ENCODE data around the gene CEP72. TPM values are rescaled to one million over a fixed set of nuclear protein-coding genes. Genes with fewer than 3 reads are reported as not detected.
A peak's percentile ranks its signal among the peaks of the same experiment; 100 is the strongest.

Gene CEP72
- total and polyA plus RNA-seq, 2 experiments from 2014 or later = 1.7 to 2.4 TPM

DNA sequence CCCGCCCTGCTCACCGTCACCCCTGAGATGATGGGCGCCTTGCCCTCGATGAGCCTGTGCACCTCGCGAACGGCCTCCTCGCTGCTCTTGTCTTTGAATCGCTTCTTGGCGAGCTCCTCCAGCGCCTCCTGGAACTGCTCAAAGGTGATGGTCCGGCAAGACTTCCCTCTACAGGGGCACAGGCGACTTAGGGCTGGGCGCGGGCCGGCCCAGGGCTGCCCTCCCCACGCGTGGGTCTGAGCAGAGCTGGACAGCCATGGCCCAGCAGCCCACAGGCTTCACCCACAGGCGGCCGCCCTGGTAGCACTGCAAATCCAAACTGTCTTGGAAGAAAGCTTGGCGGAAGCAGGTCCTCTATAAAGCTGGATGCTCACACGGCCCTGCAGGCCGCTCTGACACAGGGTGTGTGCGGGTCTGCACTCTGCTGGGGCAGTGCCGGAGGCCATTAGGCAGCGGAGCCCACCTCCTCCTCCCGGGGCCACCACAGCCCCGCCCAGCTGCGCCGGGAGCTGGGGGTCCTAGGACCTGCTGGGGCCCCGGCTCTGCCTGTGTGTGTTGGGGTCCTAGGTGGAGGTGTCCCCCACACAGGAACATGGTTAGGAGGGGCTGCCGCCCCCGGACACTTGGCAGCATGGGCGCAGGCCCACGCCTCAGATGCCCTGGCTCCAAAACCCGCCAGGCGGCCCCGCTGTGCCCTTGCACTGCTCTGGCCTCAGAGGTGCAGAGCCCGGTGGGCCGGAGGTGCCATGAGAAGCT lies 54.0 kb downstream of the CEP72 start:
- no peak for DNase-seq
- Histone ChIP-seq H3K27me3 (replicated peaks; ENCODE audit: insufficient read depth) (no peaks in the 10 kb centered on the region), H3K27ac (no peak overlapping the region), H3K4me2 (ENCODE audit: unreplicated experiment) (no peak overlapping the region), H2AFZ (no peak overlapping the region), H3K4me1 (ENCODE audit: insufficient read depth) (no peaks in the 10 kb centered on the region), H3F3A (ENCODE audit: insufficient read depth) (no peaks in the 10 kb centered on the region), H3K9me3 (ENCODE audit: low read depth) (no peaks in the 10 kb centered on the region), H3K4me3 (no peak overlapping the region), H3K9me2 (ENCODE audit: insufficient read depth) (no peaks in the 10 kb centered on the region), H3K9ac (no peak overlapping the region), H3K36me3 (ENCODE audit: low read depth) (no peaks in the 10 kb centered on the region), H3K79me2 (ENCODE audit: insufficient read depth) (no peaks in the 10 kb centered on the region), H4K20me1 (ENCODE audit: insufficient read depth) (no peaks in the 10 kb centered on the region)
- no peak for TF ChIP-seq EZH2phosphoT487 (IDR thresholded peaks at IDR 0.05; ENCODE audit: insufficient read depth, low read depth)
- 97 to 98% methylated on average over 36 to 40 of the region's 40 CpGs for WGBS, 2 experiments (ENCODE audit: low coverage in 1 of 2, low lambda C conversion rate in 2 of 2, missing lambda C conversion rate in 2 of 2)
- in situ Hi-C loops (cut with MboI) = loop anchor here (10.0 to 25.0 kb wide), 2 partner anchors 239 to 496 kb away; no protein-coding TSS in a partner anchor

DNA sequence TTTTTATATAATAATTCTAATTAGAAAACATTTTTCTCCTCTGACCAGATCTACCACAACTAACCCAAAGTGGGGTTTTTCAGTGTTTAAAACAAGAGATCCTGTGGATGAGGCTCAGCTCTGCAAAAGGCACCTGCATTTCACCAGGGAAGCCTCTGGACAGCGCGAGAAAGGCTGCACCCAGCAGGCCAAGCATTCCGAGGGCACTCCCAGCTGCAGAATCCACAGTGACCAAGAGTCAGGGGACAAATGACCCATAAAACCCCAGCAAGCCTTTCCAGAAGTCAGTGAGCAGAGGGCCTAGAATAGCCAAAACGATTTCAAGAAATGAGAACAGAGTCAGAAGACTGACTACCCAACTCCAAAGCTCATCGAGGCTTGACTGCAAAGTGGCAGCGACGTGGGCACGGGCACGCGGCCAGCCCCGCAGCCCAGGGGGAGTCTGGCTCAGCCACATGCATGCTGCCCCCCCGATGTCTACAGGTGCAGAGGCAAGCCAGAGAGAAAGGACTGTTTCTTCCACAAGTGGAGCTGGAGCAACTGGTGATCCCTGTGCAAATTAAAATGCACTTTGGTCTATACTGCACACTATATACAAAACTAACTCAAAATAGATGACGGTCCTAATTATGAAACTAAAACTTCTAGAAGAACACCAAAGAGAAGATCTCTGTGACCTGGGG lies 54.8 kb downstream of the CEP72 start:
- H3K4me3 ChIP-seq = no peak overlapping the region
- TF ChIP-seq EZH2phosphoT487 (IDR thresholded peaks at IDR 0.05; ENCODE audit: insufficient read depth, low read depth) (no peak), EZH2 (IDR thresholded peaks at IDR 0.05; ENCODE audit: insufficient read depth, poor library complexity, severe bottlenecking) (no peak)
- in situ Hi-C loops (cut with MboI) = loop anchor here (10.0 to 25.0 kb wide), 2 partner anchors 238 to 495 kb away; no protein-coding TSS in a partner anchor
- no peak for DNase-seq
- 92 to 93% methylated on average over 13 of the region's 13 CpGs for whole genome bisulfite sequencing, 2 experiments (ENCODE audit: low coverage in 1 of 2, low lambda C conversion rate in 2 of 2, missing lambda C conversion rate in 2 of 2)
- H3K79me2 ChIP-seq (ENCODE audit: insufficient read depth) = no peaks in the 10 kb centered on the region
- H3K27ac ChIP-seq = no peak overlapping the region
- H3K9me3 ChIP-seq (ENCODE audit: low read depth) = no peaks in the 10 kb centered on the region
- H3K9ac ChIP-seq = no peak overlapping the region
- H2AFZ ChIP-seq = no peak overlapping the region
- H3K36me3 ChIP-seq (ENCODE audit: low read depth) = no peaks in the 10 kb centered on the region
- H3K4me1 ChIP-seq (ENCODE audit: insufficient read depth) = no peaks in the 10 kb centered on the region
- H3K27me3 ChIP-seq (replicated peaks; ENCODE audit: insufficient read depth) = 0 out of 2 replicates have a peak, but pooled peaks cover under 1% of the 10 kb centered on the region
- H3F3A ChIP-seq (ENCODE audit: insufficient read depth) = no peaks in the 10 kb centered on the region
- H4K20me1 ChIP-seq (ENCODE audit: insufficient read depth) = no peaks in the 10 kb centered on the region
- no peak overlapping the region for H3K4me2 ChIP-seq (ENCODE audit: unreplicated experiment)
- H3K9me2 ChIP-seq (ENCODE audit: insufficient read depth) = no peaks in the 10 kb centered on the region

DNA sequence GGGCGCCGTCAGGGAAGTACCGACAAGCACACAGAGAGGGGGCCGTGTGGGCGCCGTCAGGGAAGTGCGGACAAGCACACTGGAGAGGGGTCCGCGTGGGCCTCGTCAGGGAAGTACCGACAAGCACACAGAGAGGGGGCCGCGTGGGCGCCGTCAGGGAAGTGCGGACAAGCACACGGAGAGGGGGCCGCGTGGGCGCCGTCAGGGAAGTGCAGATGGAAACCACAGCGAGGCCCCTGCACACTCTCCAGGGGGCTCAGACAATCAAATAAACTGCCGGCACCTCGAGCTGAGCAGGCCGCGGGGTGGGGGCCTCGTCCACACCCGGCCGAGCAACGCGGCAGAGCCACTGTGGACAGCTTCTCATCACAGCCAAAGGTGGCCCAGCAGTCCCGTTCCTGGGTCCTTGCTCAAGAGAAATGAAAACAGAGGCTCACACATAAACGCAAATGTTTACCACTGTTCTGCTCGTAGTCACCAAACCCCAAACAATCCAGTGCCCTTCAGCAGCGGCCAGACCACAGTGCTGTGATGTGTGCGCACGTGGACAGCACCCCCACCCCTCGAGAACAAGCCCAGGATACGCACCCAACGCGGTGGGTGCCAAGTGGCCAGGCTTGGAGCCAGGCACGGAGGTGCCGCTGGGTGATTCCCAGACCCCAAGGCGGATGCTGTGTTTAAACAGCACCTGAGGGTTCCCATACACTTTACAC lies 56.3 kb downstream of the CEP72 start:
- Histone ChIP-seq H3K27me3 (replicated peaks; ENCODE audit: insufficient read depth) (peaks cover 13% of the 10 kb centered on the region), H4K20me1 (ENCODE audit: insufficient read depth) (no peaks in the 10 kb centered on the region), H2AFZ (no peak overlapping the region), H3F3A (ENCODE audit: insufficient read depth) (no peaks in the 10 kb centered on the region), H3K4me3 (no peak overlapping the region), H3K79me2 (ENCODE audit: insufficient read depth) (no peaks in the 10 kb centered on the region), H3K4me2 (ENCODE audit: unreplicated experiment) (no peak overlapping the region), H3K36me3 (ENCODE audit: low read depth) (no peaks in the 10 kb centered on the region), H3K9me3 (ENCODE audit: low read depth) (no peaks in the 10 kb centered on the region), H3K27ac (no peak overlapping the region), H3K9ac (no peak overlapping the region), H3K9me2 (ENCODE audit: insufficient read depth) (no peaks in the 10 kb centered on the region), H3K4me1 (ENCODE audit: insufficient read depth) (no peaks in the 10 kb centered on the region)
- in situ Hi-C loops (cut with MboI) = loop anchor here (10.0 to 25.0 kb wide), 2 partner anchors 236 to 494 kb away; no protein-coding TSS in a partner anchor
- TF ChIP-seq EZH2phosphoT487 (IDR thresholded peaks at IDR 0.05; ENCODE audit: insufficient read depth, low read depth) = no peak
- TF ChIP-seq EZH2 (IDR thresholded peaks at IDR 0.05; ENCODE audit: insufficient read depth, poor library complexity, severe bottlenecking) = no peak
- DNase-seq = no peak
- WGBS, 2 experiments (ENCODE audit: low coverage in 1 of 2, low lambda C conversion rate in 2 of 2, missing lambda C conversion rate in 2 of 2) = 94% methylated on average over 25 to 44 of the region's 44 CpGs

DNA sequence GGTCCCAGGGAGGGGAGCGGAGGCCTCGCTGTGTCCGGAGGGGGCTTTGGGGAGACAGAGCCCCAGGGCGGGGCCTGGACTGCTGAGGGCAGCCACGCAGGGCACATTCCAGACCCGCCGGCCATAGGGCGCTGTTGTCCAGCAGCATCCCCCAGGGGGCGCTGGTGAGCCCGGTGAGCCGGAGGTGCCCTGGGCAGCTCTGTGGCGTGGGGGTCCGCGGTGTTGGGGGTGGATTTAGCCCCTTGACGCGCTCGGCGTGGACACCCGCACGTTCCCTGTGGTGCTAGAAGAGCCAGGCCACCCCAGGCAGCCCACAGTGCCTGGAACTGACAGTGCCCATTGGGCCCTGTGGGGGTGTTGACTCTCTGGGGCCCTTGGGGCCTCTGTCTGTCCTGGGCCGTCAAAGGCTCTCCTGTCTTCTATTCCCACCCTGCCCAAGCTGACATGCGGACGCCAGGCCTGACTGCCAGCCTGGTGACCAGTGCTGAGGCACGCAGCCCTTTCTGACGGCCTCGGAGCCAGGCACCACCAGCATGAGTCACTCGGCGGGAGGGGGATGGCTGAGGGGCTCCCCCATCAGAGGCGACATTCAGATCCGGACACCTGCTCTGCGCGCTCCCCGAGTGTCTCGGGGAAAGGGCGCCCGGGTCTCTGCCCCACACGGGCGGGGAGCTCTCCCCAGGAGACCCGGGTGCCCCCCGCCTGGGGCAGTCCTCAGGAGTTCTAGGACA lies 57.1 kb downstream of the CEP72 start:
- H3K4me3 ChIP-seq = no peak overlapping the region
- no peak overlapping the region for H3K9ac ChIP-seq
- no peak overlapping the region for H3K27ac ChIP-seq
- H3K79me2 ChIP-seq (ENCODE audit: insufficient read depth) = no peaks in the 10 kb centered on the region
- H3K4me2 ChIP-seq (ENCODE audit: unreplicated experiment) = no peak overlapping the region
- no peaks in the 10 kb centered on the region for H3K4me1 ChIP-seq (ENCODE audit: insufficient read depth)
- 40 to 51% methylated on average over 27 to 31 of the region's 40 CpGs for WGBS, 2 experiments (ENCODE audit: low coverage in 1 of 2, low lambda C conversion rate in 2 of 2, missing lambda C conversion rate in 2 of 2)
- DNase-seq = peak; percentile 42
- peaks cover 19% of the 10 kb centered on the region for H3K27me3 ChIP-seq (replicated peaks; ENCODE audit: insufficient read depth)
- H2AFZ ChIP-seq = no peak overlapping the region
- in situ Hi-C loops (cut with MboI) = loop anchor here (10.0 to 25.0 kb wide), 2 partner anchors 236 to 493 kb away; no protein-coding TSS in a partner anchor
- TF ChIP-seq EZH2phosphoT487 (IDR thresholded peaks at IDR 0.05; ENCODE audit: insufficient read depth, low read depth) (no peak), EZH2 (IDR thresholded peaks at IDR 0.05; ENCODE audit: insufficient read depth, poor library complexity, severe bottlenecking) (no peak)
- no peaks in the 10 kb centered on the region for H3K9me2 ChIP-seq (ENCODE audit: insufficient read depth)
- no peaks in the 10 kb centered on the region for H3K36me3 ChIP-seq (ENCODE audit: low read depth)
- H3K9me3 ChIP-seq (ENCODE audit: low read depth) = no peaks in the 10 kb centered on the region
- no peaks in the 10 kb centered on the region for H3F3A ChIP-seq (ENCODE audit: insufficient read depth)
- no peaks in the 10 kb centered on the region for H4K20me1 ChIP-seq (ENCODE audit: insufficient read depth)

Measured in GM23248 (cell line).